Hepatocyte (in vitro differentiated cells): ENCODE results near the gene KCNJ9. TPM values are rescaled to one million over a fixed set of nuclear protein-coding genes. Genes with fewer than 3 reads are reported as not detected.

ENCODE experiments used
- DNase-seq: peaks from one replicate; pipeline ENCODE4 v3.0.0-alpha.2; 2016; ENCODE audit warnings: low spot score
- H2AFZ ChIP-seq: fragments of 200-600 bp; sonication (generic); 2 replicates; pipeline ENCODE4 v1.6.0; 2016; ENCODE audit warnings: antibody characterized with exemption, mild to moderate bottlenecking
- H3K27ac ChIP-seq: fragments of 200-600 bp; sonication (generic); 2 replicates; pipeline ENCODE4 v1.5.1; 2016; ENCODE audit warnings: mild to moderate bottlenecking
- H3K27me3 ChIP-seq: fragments of 200-600 bp; sonication (generic); 2 replicates; pipeline ENCODE4 v1.6.1; 2016
- H3K36me3 ChIP-seq: fragments of 200-600 bp; sonication (generic); replicated peaks from 2 replicates; pipeline ENCODE4 v1.5.1; 2016; ENCODE audit warnings: low read depth; ENCODE audit not compliant: insufficient read depth
- H3K4me1 ChIP-seq: fragments of 200-600 bp; sonication (generic); 2 replicates; pipeline ENCODE4 v1.5.1; 2016; ENCODE audit warnings: mild to moderate bottlenecking, moderate library complexity; ENCODE audit not compliant: insufficient read depth
- H3K4me2 ChIP-seq: fragments of 200-600 bp; sonication (generic); 2 replicates; pipeline ENCODE4 v1.6.0; 2016
- H3K4me3 ChIP-seq: fragments of 200-600 bp; sonication (generic); 2 replicates; pipeline ENCODE4 v1.5.1; 2016; ENCODE audit warnings: mild to moderate bottlenecking
- H3K79me2 ChIP-seq: fragments of 200-600 bp; sonication (generic); 2 replicates; pipeline ENCODE4 v1.6.0; 2017; ENCODE audit warnings: mild to moderate bottlenecking
- H3K9me2 ChIP-seq: fragments of 200-600 bp; sonication (generic); replicated peaks from 2 replicates; pipeline ENCODE4 v1.6.0; 2017; ENCODE audit warnings: mild to moderate bottlenecking; ENCODE audit not compliant: insufficient read depth
- H3K9me3 ChIP-seq: fragments of 200-600 bp; sonication (generic); 2 replicates; pipeline ENCODE4 v1.5.1; 2016; ENCODE audit warnings: low read depth, mild to moderate bottlenecking
- H4K20me1 ChIP-seq: fragments of 200-600 bp; sonication (generic); 2 replicates; pipeline ENCODE4 v1.6.0; 2016; ENCODE audit warnings: mild to moderate bottlenecking; ENCODE audit not compliant: insufficient read depth, poor library complexity, severe bottlenecking
- EZH2 ChIP-seq: fragments of 200-600 bp; sonication (generic); IDR thresholded peaks from 2 replicates; pipeline ENCODE4 v1.6.1; 2016; ENCODE audit warnings: antibody characterized with exemption, mild to moderate bottlenecking, borderline replicate concordance
- EZH2phosphoT487 ChIP-seq: fragments of 200-600 bp; sonication (generic); IDR thresholded peaks from one replicate; pipeline ENCODE4 v1.6.1; 2018; ENCODE audit warnings: antibody characterized with exemption, mild to moderate bottlenecking, low read depth, moderate library complexity; ENCODE audit not compliant: unreplicated experiment, severe bottlenecking
- WGBS: methylation state at CpG from one replicate; pipeline ENCODE4 v1.1.6; 2016; ENCODE audit warnings: low lambda C conversion rate; ENCODE audit errors: missing lambda C conversion rate; 5-methylcytosine and 5-hydroxymethylcytosine counted together
- polyA plus RNA-seq: library from polyadenylated mRNA; unstranded; fragments of >200 nt; fragmentation: Nextera tagmentation; extraction: Ambion mirVana; gene quantifications from 2 replicates; pipeline ENCODE4 v1.2.1, GENCODE V29; 2016
- total RNA-seq: library from RNA; depleted of rRNA; stranded (reverse); fragments of >200 nt; gene quantifications from 2 replicates; pipeline ENCODE4 v1.2.3, GENCODE V29; 2014
- TF ChIP-seq, protein P1 (sequence below): fragments of 200-600 bp; sonication (generic); IDR thresholded peaks from 2 replicates; pipeline ENCODE4 v1.5.1; 2016; ENCODE audit warnings: antibody characterized with exemption, mild to moderate bottlenecking; ENCODE audit not compliant: poor library complexity

KCNJ9 gene
- total and polyA plus RNA-seq, 2 experiments from 2014 or later, result not detected

DNA sequence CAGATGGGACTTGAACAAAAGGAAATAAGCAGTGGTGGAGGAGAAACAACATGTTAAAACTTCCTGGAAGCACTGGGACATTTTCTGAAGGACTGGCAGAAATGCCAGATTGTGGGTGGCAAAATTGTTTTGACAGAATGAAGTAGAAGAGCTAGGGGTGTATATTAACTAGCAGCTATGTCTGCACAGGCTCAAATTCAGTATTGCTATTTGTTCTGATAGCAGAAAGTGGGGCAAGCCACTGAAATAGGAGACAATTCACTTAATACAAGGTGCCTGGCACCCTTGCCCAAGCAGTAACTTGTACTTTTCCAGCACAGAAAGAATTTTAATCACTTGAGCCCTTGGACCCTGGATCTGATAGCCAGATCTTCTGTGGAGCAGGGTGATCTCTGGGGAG, 37.8 kb upstream of the KCNJ9 start:
- no peaks in the 10 kb centered on the region for H3K9me3 ChIP-seq
- H4K20me1 ChIP-seq, result no peaks in the 10 kb centered on the region
- DNase-seq, result no peak
- H3K4me2 ChIP-seq, result no peak overlapping the region
- H3K27me3 ChIP-seq, result no peaks in the 10 kb centered on the region
- H3K36me3 ChIP-seq, result no peaks in the 10 kb centered on the region
- H3K4me3 ChIP-seq, result no peak overlapping the region
- H3K4me1 ChIP-seq, result peaks cover 4% of the 10 kb centered on the region
- no peak overlapping the region for H3K27ac ChIP-seq
- no peak overlapping the region for H2AFZ ChIP-seq
- H3K9me2 ChIP-seq, result no peaks in the 10 kb centered on the region
- TF ChIP-seq EZH2phosphoT487, result no peak
- TF ChIP-seq, protein P1, sequence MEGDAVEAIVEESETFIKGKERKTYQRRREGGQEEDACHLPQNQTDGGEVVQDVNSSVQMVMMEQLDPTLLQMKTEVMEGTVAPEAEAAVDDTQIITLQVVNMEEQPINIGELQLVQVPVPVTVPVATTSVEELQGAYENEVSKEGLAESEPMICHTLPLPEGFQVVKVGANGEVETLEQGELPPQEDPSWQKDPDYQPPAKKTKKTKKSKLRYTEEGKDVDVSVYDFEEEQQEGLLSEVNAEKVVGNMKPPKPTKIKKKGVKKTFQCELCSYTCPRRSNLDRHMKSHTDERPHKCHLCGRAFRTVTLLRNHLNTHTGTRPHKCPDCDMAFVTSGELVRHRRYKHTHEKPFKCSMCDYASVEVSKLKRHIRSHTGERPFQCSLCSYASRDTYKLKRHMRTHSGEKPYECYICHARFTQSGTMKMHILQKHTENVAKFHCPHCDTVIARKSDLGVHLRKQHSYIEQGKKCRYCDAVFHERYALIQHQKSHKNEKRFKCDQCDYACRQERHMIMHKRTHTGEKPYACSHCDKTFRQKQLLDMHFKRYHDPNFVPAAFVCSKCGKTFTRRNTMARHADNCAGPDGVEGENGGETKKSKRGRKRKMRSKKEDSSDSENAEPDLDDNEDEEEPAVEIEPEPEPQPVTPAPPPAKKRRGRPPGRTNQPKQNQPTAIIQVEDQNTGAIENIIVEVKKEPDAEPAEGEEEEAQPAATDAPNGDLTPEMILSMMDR, result no peak
- TF ChIP-seq EZH2, result no peak
- no peaks in the 10 kb centered on the region for H3K79me2 ChIP-seq

DNA sequence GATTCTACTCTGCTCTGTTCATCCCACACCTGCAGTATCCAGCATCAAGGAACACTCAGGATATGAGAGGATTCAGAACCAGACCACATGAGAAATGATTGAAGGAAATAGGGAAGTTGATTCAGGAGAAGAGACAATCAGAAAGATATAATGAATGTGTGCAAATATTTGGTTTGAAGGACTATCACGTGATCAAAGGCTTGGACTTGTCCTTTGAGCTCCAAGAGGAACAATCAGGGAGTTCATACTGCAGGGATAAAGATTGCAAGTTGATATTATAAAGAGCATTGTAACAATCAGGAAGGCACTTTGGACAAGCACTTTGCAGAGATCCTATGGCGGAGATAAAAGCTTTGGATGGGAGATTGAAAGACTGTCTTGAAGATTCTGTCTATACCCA, 35.7 kb upstream of the KCNJ9 start:
- no peak for DNase-seq
- Histone ChIP-seq H3K4me1 (peaks cover 4% of the 10 kb centered on the region), H3K79me2 (no peaks in the 10 kb centered on the region), H3K27ac (no peak overlapping the region), H3K4me2 (no peak overlapping the region), H2AFZ (no peak overlapping the region), H3K27me3 (peaks cover 8% of the 10 kb centered on the region), H3K9me2 (no peaks in the 10 kb centered on the region), H4K20me1 (no peaks in the 10 kb centered on the region), H3K36me3 (no peaks in the 10 kb centered on the region), H3K4me3 (no peak overlapping the region), H3K9me3 (no peaks in the 10 kb centered on the region)
- TF ChIP-seq, protein P1, result no peak
- TF ChIP-seq EZH2phosphoT487 (no peak), EZH2 (no peak)
- WGBS, result 62% methylated on average over 2 of the region's 2 CpGs

DNA sequence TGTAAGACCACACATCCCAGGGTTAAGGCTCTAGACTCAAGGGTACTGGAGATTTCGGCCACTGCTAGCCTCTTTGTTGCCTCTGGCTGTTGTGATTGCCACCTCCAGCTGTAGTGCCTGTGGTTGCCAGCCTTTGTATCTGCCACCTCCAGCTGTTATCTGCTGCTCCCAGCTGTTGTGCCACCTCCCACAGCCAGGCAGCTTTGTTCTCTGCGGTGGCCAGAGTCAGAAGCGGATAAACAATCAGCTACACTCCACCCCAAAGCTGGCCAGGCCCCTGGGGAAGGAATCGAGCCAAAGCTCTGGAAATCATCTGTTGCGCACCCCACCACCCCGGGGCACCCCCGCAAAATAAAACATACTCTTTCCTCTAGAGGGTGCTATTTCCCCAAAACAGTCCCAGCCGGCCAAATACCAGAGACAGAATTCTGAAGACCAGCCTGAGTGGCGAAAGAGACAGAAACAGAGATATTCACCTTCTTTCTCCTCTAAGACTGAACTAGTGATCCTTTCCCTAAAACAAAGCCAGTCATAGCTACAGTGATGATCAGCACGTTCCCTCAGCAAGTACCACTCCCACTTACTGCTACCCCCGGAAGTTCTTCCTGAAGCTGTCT, 34.7 kb upstream of the KCNJ9 start:
- TF ChIP-seq, protein P1, result peak; percentile 74
- TF ChIP-seq EZH2phosphoT487, result no peak
- TF ChIP-seq EZH2, result no peak
- H3K9me2 ChIP-seq, result no peaks in the 10 kb centered on the region
- no peak overlapping the region for H3K27ac ChIP-seq
- peak; percentile 48 for DNase-seq
- H3K79me2 ChIP-seq, result no peaks in the 10 kb centered on the region
- H3K27me3 ChIP-seq, result peaks cover 9% of the 10 kb centered on the region
- no peaks in the 10 kb centered on the region for H3K36me3 ChIP-seq
- H3K4me3 ChIP-seq, result no peak overlapping the region
- no peaks in the 10 kb centered on the region for H3K9me3 ChIP-seq
- no peaks in the 10 kb centered on the region for H4K20me1 ChIP-seq
- H3K4me1 ChIP-seq, result peaks cover 4% of the 10 kb centered on the region
- WGBS, result 10% methylated on average over 11 of the region's 11 CpGs
- H2AFZ ChIP-seq, result no peak overlapping the region
- H3K4me2 ChIP-seq, result peak overlapping the region; percentile 62
